Glutamatergic neuron (in vitro differentiated cells): ENCODE measurements around the gene GRIFIN. TPM values are rescaled to one million over a fixed set of nuclear protein-coding genes. Genes with fewer than 3 reads are reported as not detected.
A peak's percentile ranks its signal among the peaks of the same experiment; 100 is the strongest.

Experiments used
- DNase-seq: peaks from one replicate; pipeline ENCODE4 v3.0.0; 2022
- H3K27ac Mint-ChIP-seq: one replicate; pipeline ENCODE4 v1.8.0; 2020; ENCODE audit warnings: mild to moderate bottlenecking, mixed read lengths, inconsistent platforms; ENCODE audit not compliant: unreplicated experiment
- H3K27me3 Mint-ChIP-seq: one replicate; pipeline ENCODE4 v1.8.0; 2020; ENCODE audit warnings: mild to moderate bottlenecking, moderate library complexity, mixed read lengths, inconsistent platforms; ENCODE audit not compliant: unreplicated experiment
- H3K36me3 Mint-ChIP-seq: one replicate; pipeline ENCODE4 v1.8.0; 2020; ENCODE audit warnings: mild to moderate bottlenecking, mixed read lengths, inconsistent platforms; ENCODE audit not compliant: unreplicated experiment
- H3K4me1 Mint-ChIP-seq: one replicate; pipeline ENCODE4 v1.8.0; 2020; ENCODE audit warnings: mild to moderate bottlenecking, low read depth, mixed read lengths, inconsistent platforms; ENCODE audit not compliant: unreplicated experiment
- H3K4me3 Mint-ChIP-seq: one replicate; pipeline ENCODE4 v1.8.0; 2020; ENCODE audit warnings: mild to moderate bottlenecking, mixed read lengths, inconsistent platforms; ENCODE audit not compliant: unreplicated experiment
- H3K9me3 Mint-ChIP-seq: one replicate; pipeline ENCODE4 v1.8.0; 2020; ENCODE audit warnings: mild to moderate bottlenecking, moderate library complexity, mixed read lengths, inconsistent platforms; ENCODE audit not compliant: unreplicated experiment
- CTCF ChIP-seq: fragments of 200-600 bp; sonication (generic); IDR thresholded peaks from one replicate; pipeline ENCODE4 v1.5.0; 2021; ENCODE audit not compliant: partially characterized antibody, unreplicated experiment
- total RNA-seq: library from RNA; stranded (reverse); fragmentation: NEBNext Ultra II Directional; extraction: Animal tissue kit (Norgen Biotek cat#: 25700); gene quantifications from one replicate; pipeline ENCODE4 v1.2.1, GENCODE V29; 2021; ENCODE audit not compliant: unreplicated experiment

Gene GRIFIN
- total RNA-seq, 1 donor from 2014 or later = not detected

- no peak overlapping the region for H3K4me3 Mint-ChIP-seq
Measured at GRCh38 chr7:2484868-2485267, 8.7 kb upstream of the GRIFIN start.

GRCh38 chr7:2483494-2483893 lies 7.3 kb upstream of the GRIFIN start:
- H3K9me3 Mint-ChIP-seq = peaks cover 7% of the 10 kb centered on the region
- peaks cover 13% of the 10 kb centered on the region for H3K27me3 Mint-ChIP-seq

More at GRCh38 chr7:2484868-2485267, 8.7 kb upstream of the GRIFIN start:
- H3K27me3 Mint-ChIP-seq = peaks cover 13% of the 10 kb centered on the region
- H3K27ac Mint-ChIP-seq = peak overlapping the region; percentile 2
- no peak for DNase-seq
- no peak for TF ChIP-seq CTCF
- H3K9me3 Mint-ChIP-seq = peaks cover 7% of the 10 kb centered on the region
- H3K36me3 Mint-ChIP-seq = no peaks in the 10 kb centered on the region
- peaks cover 6% of the 10 kb centered on the region for H3K4me1 Mint-ChIP-seq

GRCh38 chr7:2482725-2483451 lies 6.7 kb upstream of the GRIFIN start:
- TF ChIP-seq CTCF = no peak
- H3K4me3 Mint-ChIP-seq = no peak overlapping the region
- DNase-seq = no peak
- H3K27ac Mint-ChIP-seq = peak overlapping the region; percentile 70
- H3K4me1 Mint-ChIP-seq = peaks cover 2% of the 10 kb centered on the region
- peaks cover 13% of the 10 kb centered on the region for H3K27me3 Mint-ChIP-seq
- peaks cover 7% of the 10 kb centered on the region for H3K9me3 Mint-ChIP-seq
- H3K36me3 Mint-ChIP-seq = no peaks in the 10 kb centered on the region

More at GRCh38 chr7:2483494-2483893, 7.3 kb upstream of the GRIFIN start:
- Mint-ChIP-seq H3K4me1 (peaks cover 5% of the 10 kb centered on the region), H3K4me3 (no peak overlapping the region), H3K36me3 (no peaks in the 10 kb centered on the region), H3K27ac (peak overlapping the region; percentile 70)
- TF ChIP-seq CTCF = no peak
- DNase-seq = no peak

GRCh38 chr7:2481195-2481594 lies 5.0 kb upstream of the GRIFIN start:
- Mint-ChIP-seq H3K36me3 (no peaks in the 10 kb centered on the region), H3K9me3 (peaks cover 7% of the 10 kb centered on the region), H3K27me3 (peaks cover 12% of the 10 kb centered on the region), H3K4me3 (no peak overlapping the region), H3K4me1 (peaks cover 4% of the 10 kb centered on the region), H3K27ac (no peak overlapping the region)
- no peak for DNase-seq
- no peak for TF ChIP-seq CTCF

- Mint-ChIP-seq H3K36me3 (no peaks in the 10 kb centered on the region), H3K9me3 (peaks cover 7% of the 10 kb centered on the region), H3K27ac (no peak overlapping the region), H3K4me1 (peaks cover 4% of the 10 kb centered on the region), H3K4me3 (no peak overlapping the region), H3K27me3 (peaks cover 11% of the 10 kb centered on the region)
- no peak for DNase-seq
- TF ChIP-seq CTCF = no peak
Measured at GRCh38 chr7:2480070-2480408, 3.8 kb upstream of the GRIFIN start.
